Activated CD4-positive, alpha-beta T cell treated with anti-CD3 and anti-CD28 coated beads, Interleukin-10, Interleukin-2, amounts not matched to agents 100 ng/mL and 50 ng/mL, durations not matched to agents 16 hours and 8 hours (primary cell): ENCODE data around the gene EPS15.
A peak's percentile ranks its signal among the peaks of the same experiment; 100 is the strongest.
"Not testable (repeated sequence)": the region's sequence is repeated elsewhere in the genome, so short reads cannot be mapped to it uniquely, and the experiment has no call there.

Experiments
- DNase-seq: peaks from one replicate; pipeline ENCODE4 v3.0.0-alpha.2; 2020

EPS15 gene

GRCh38 chr1:51519048-51519864 lies at the start of gene EPS15:
TSS of gene EPS15 (minus strand) at chr1:51519266. CDS start at chr1:51519231, 35 bp downstream.
- DNase-seq: peak; percentile 93

DNA sequence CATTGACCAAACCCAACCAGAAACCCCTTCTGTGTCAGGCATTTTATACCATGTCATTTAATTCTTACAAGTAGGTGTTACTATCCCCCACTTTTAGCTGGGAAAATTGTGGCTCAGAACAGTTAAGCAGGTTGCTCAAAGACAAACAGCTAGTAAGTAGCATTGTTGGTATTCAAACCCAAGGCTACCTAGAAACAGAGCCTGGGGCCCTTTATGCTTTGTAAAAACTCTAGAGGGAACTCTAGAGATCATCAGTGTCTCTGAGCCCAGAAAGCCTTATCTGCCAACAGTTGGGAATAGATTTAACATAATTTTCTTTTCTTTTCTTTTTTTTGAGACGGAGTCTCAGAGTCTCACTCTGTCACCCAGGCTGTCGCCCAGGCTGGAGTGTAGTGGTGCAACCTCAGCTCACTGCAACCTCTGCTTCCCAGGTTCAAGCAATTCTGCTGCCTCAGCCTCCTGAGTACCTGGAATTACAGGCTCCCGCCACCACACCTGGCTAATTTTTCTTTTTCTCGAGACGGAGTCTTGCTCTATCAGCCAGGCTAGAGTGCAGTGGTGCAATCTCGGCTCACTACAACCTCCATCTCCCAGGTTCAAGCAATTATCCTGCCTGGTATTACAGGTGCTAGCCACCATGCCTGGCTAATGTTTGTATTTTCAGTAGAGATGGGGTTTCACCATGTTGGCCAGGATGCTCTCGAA lies 49.3 kb upstream of the EPS15 start:
- no peak for DNase-seq

GRCh38 chr1:51567653-51568052 lies 48.6 kb upstream of the EPS15 start:
- DNase-seq: no peak

DNA sequence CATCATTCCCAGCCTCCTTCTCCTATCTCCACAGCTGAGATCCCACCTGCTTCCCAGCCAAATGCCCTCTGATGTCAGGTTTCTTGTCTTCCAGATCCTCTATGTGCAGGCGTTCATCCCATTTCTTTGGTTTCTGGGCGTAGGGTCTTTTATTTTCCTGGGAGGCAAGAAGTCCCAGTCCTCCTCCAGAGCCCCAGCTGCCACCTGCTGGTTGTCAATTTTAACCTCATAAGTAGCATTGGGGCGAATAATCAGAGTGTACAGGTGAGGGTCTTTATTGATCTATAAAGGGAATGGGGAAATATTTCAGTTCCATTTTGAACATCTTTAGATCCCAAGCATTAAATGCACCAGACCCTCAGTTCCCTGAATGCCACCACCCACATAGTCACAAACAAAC lies 47.2 kb upstream of the EPS15 start:
- no peak for DNase-seq

GRCh38 chr1:51565009-51565408 lies 45.9 kb upstream of the EPS15 start:
- no peak for DNase-seq

GRCh38 chr1:51564124-51564523 lies 45.1 kb upstream of the EPS15 start:
- peak; percentile 72 for DNase-seq

GRCh38 chr1:51561702-51562101 lies 42.6 kb upstream of the EPS15 start:
- DNase-seq: no peak

GRCh38 chr1:51560895-51561294 lies 41.8 kb upstream of the EPS15 start:
- not testable (repeated sequence) for DNase-seq

DNA sequence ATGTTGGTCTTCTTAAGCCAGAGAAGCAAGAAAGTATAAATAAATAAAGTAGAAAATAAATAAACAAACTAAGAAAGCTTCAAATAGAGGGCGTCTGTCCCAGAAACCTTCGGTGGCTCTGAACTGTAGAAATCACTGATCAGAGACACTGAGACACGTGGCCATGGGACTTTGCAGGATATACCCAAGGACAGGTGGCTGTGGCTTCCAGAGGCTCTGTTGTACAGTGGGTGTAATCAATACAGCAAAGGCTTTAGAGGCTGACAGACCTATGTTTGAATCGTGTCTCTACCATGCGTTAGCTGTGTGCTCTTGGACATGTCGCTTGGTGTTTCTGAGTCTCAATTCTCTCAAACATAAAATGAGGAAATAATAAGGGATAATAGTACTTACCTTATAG lies 41.0 kb upstream of the EPS15 start:
- no peak for DNase-seq

DNA sequence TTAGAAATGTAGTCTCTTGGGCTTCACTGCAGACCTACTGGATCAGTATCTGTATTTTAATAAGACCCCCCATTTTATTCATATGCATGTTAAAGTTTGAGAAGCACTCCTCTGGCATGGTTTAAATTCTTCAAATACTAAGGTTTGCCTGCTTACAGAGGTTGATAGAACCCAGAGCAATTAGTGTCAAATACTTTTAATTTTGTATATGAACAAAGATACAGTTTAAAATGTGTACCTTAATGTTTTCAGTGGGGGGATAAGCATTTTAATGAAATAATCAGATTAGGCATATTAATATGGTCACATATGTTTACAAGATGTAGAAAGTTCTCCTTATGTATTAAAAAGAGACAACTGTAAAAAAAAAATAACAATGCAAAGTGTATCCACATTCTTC lies 40.4 kb upstream of the EPS15 start:
- no peak for DNase-seq

- no peak for DNase-seq
Measured at GRCh38 chr1:51559064-51559500, 40.0 kb upstream of the EPS15 start.

- DNase-seq: peak; percentile 93
Measured at GRCh38 chr1:51558375-51558924, 39.4 kb upstream of the EPS15 start.

GRCh38 chr1:51557168-51557567 lies 38.1 kb upstream of the EPS15 start:
- DNase-seq: no peak

DNA sequence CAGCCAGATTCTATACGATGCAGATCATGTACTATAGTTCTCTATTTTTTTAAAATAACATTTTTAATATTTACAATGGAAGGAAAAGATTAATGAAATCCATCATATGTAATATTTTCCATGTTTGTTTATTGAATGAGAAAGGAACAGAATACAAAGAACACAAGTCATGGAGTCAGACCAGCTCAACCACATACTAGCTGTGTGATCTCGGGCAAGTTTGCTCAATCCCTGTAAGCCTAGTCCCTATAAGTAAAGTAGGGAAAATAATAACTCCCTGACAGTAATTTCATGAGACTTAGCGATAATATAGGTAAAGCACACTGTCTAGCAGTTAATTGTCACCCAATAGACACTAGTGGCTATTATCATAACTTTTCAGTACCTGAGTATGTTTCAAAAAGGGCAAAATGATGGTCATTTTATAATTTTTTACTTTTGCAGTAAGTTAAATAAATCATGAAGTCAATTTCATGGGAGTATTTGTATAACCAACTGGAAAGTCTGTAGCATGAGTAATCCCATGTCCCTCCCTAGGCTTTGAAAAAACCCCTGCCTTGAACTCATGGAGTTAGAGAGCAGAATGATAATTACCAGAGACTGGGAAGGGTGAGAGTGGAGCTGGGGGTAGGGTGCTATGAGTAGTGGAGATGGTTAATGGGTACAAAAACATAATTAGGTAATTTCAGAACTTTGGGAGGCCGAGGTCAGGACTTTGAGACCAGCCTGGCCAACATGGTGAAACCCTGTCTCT lies 37.0 kb upstream of the EPS15 start:
- no peak for DNase-seq

DNA sequence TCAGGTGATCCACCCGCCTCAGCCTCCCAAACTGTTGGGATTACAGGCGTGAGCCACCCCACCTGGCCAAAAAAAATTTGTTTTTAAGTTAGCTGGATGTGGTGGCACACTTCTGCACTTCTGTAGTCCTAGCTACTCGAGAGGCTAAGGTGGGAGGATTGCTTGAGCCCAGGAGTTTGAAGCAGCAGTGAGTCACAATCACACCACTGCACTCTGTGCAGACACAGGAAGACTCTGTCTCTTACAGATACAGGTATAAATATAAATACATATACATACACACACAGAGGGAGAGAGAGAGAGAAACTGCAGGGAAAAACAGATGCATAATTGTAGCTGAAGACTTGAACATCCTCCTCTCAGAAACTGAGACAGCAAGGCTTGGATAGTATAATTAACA lies 34.8 kb upstream of the EPS15 start:
- peak; percentile 36 for DNase-seq

DNA sequence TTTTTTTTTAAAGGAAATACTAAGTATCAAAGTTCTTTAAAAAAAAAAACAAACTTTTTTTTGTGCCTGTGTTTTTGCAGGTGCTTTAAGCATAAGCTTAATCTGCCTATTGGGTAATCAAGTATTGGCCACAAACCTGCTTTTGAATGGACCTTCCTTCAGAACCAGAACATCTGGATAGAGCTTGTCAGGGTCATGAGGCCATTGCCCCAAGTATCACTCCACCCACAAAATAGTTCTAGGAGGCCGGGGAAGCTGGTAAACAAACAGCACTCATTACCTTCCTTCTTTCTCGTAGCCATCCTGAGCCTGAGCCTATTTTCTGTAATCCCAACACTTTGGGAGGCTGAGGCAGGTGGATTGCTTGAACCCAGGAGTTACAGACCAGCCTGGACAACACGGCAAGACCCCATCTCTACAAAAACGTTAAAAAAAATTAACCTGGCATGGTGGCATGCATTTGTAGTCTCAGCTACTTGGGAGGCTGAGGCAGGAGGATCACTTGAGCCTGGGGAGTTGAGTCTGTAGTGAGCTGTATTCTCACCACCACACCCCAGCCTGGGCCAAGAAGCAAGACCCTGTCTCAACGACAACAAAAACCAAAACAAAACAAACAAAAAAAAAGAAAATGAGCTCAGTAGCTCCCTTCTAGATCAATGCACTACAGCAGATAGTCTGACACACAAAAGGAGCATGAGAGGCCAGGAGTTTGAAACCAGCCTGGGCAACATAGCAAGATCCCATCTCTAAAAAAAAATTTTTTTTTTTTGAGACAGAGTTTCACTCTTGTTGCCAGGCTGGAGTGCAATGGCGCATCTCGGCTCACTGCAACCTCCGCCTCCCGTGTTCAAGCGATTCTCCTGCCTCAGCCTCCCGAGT lies 34.1 kb upstream of the EPS15 start:
- DNase-seq: no peak

DNA sequence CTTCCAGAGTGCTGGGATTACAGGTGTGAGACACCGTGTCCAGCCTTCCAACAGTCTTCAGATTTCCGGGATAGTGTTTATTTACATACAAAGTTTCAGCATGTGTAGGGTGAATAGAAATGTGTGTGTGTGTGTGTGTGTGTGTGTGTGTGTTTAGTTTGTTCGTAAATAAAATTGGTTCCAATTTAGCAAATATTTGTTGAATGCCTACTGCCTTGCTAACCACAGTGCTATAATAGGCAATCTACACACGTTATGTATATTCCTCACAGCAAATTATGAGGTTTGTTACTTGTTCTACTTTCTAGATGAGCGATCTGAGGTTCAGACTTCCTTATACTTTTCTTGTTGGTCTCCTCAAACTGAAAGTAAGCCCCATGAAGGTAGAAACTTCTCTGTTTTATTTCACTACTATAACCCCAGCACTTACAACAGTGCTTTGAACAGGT lies 32.8 kb upstream of the EPS15 start:
- DNase-seq: peak; percentile 73

DNA sequence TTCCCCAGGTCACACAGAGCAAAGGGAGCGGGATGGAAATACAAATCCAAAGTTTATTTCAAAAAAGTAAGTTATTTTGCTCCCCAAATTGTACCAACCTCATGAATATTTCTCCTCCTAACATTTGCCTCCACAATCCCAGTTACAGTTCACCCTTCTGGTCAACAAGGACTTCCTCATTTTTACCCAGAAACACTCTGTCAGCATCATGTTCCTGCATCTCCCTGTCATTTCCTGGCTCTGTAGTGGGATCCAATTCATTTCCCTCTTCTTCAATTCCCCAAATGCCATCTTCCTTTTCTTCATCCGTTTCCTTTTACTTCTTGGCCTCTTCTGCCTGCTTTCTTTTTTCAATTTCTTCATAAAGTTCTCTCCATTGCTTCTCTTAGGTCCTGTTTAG lies 32.0 kb upstream of the EPS15 start:
- no peak for DNase-seq

DNA sequence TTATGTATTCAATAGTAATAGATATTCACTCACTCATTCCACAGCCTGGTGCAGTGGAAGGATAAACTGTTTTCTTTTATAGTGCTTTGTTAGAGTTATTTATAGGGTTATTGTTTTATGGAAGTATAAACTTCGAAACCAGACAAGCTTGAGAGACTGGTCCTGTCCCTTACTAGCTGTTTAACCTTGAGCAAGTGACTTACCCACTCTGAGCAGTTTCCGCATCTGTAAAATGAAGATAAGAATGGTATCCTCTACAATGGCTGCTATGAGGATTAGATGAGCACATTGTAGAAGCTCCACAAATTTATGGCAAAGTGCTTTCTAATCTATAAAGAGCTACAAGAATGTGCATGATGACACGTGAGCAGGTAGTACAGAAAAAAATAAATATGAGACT lies 30.8 kb upstream of the EPS15 start:
- DNase-seq: no peak

- peak; percentile 34 for DNase-seq
Measured at GRCh38 chr1:51549016-51549619, 30.1 kb upstream of the EPS15 start.

DNA sequence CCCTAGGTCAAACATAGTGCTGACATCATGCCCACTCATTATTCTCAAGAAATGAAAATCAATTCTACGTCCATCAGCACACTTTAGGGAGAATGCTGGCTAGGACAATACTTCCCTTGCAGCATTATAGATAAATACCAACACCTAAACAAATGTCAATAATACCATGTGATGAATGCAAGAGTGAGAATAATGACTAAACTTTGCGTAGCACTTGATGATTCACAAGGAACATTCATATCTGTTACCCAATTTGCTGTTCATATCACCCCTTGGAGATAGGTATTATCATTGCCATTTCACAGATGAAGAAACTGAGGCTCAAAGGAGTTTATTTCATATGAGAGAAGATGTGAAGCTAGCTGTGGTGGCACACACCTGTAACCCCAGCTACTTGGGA lies 24.8 kb upstream of the EPS15 start:
- no peak for DNase-seq
